GM12878 (cell line): ENCODE results near the gene LARGE1. TPM values are rescaled to one million over a fixed set of nuclear protein-coding genes. Genes with fewer than 3 reads are reported as not detected.

Experiments
- ATAC-seq: fragments of 200-7000 bp; cut with Tn5 transposase; 3 replicates; pipeline ENCODE4 v1.9.1; 2020; ENCODE audit warnings: mild to moderate bottlenecking, moderate library complexity
- BruUV-seq: library from RNA; stranded (reverse); fragments of 400-500 nt; replicated peaks from 2 replicates; lab custom pipeline; 2021; lab: Mats Ljungman, UMichigan
- CTCF ChIA-PET: fragments of 300-600 bp; sonication (Branson Sonifier 250); formaldehyde crosslinking; extraction: SDS; loops from one replicate; lab custom pipeline; 2021; ENCODE audit warnings: inconsistent platforms; lab: Yijun Ruan, JAX
- POLR2A ChIA-PET: fragments of 350-600 bp; formaldehyde crosslinking; extraction: SDS; loops from one replicate; lab custom pipeline; 2021; ENCODE audit warnings: inconsistent platforms; lab: Charles Lee
- RAD21 ChIA-PET: fragments of 300-600 bp; sonication (Branson Sonifier 250); formaldehyde crosslinking; loops from one replicate; lab custom pipeline; 2023; ENCODE audit warnings: antibody characterized with exemption; ENCODE audit not compliant: unreplicated experiment; lab: Charles Lee
- SMC1A ChIA-PET: fragments of 300-600 bp; sonication (Branson Sonifier 250); formaldehyde crosslinking; loops from one replicate; lab custom pipeline; 2023; ENCODE audit not compliant: unreplicated experiment, uncharacterized antibody; lab: Charles Lee
- DNase-seq: peaks from one replicate; pipeline ENCODE4 v3.0.0-alpha.2; 2011; ENCODE audit warnings: low read depth, low spot score
- FAIRE-seq: peaks from 3 replicates; lab custom pipeline; 2011; peaks lifted over from hg19 to GRCh38; lab: Jason Lieb, UNC
- H2AFZ ChIP-seq: 2 replicates; pipeline ENCODE4 v1.6.0; 2011; ENCODE audit warnings: low read depth, low read length, control low read depth; ENCODE audit not compliant: control insufficient read depth
- H3K27ac ChIP-seq: 2 replicates; pipeline ENCODE4 v1.5.1; 2011; ENCODE audit warnings: control low read depth; ENCODE audit not compliant: control insufficient read depth, insufficient read depth
- H3K27me3 ChIP-seq, 2 experiments: replicated peaks in 1 of 2; 2 replicates each; pipeline versions ENCODE4 v1.6.0 to v1.6.1; 2011; ENCODE audit warnings: low read length in 1 of 2; ENCODE audit not compliant: control insufficient read depth in 2 of 2, insufficient read depth in 2 of 2
- H3K36me3 ChIP-seq, 2 experiments: 2 replicates each; pipeline ENCODE4 v1.5.1; 2011; ENCODE audit warnings: low read length in 1 of 2; ENCODE audit not compliant: control insufficient read depth in 2 of 2, insufficient read depth in 2 of 2
- H3K4me1 ChIP-seq: 2 replicates; pipeline ENCODE4 v1.6.1; 2011; ENCODE audit warnings: mild to moderate bottlenecking, low read length, moderate library complexity, mixed read lengths; ENCODE audit not compliant: control insufficient read depth, insufficient read depth
- H3K4me2 ChIP-seq: 2 replicates; pipeline ENCODE4 v1.6.0; 2011; ENCODE audit warnings: control low read depth; ENCODE audit not compliant: control insufficient read depth, insufficient read depth
- H3K4me3 ChIP-seq: fragments of 200-600 bp; sonication (generic); 2 replicates; pipeline ENCODE4 v1.5.1; 2016
- H3K79me2 ChIP-seq: 2 replicates; pipeline ENCODE4 v1.6.0; 2011; ENCODE audit warnings: low read length; ENCODE audit not compliant: control insufficient read depth, insufficient read depth
- H3K9ac ChIP-seq: 2 replicates; pipeline ENCODE4 v1.8.0; 2011; ENCODE audit warnings: low read length, control low read depth, mixed read lengths; ENCODE audit not compliant: control insufficient read depth, insufficient read depth
- H3K9me3 ChIP-seq: replicated peaks from 3 replicates; pipeline ENCODE4 v1.5.1; 2011; ENCODE audit warnings: mild to moderate bottlenecking, low read length; ENCODE audit not compliant: control insufficient read depth, insufficient read depth
- H4K20me1 ChIP-seq: 2 replicates; pipeline ENCODE4 v1.6.0; 2011; ENCODE audit not compliant: control insufficient read depth, insufficient read depth
- ASH2L ChIP-seq: fragments of 300-600, 200-600 bp; sonication (generic); IDR thresholded peaks from 2 replicates; pipeline ENCODE4 v1.6.1; 2017; ENCODE audit warnings: low read depth, mild to moderate bottlenecking, borderline replicate concordance
- BHLHE40 ChIP-seq, 2 experiments: fragments of 450-650 bp in 1 of 2; IDR thresholded peaks; 2 replicates each; pipeline ENCODE4 v1.6.1; 2011 to 2017; ENCODE audit warnings: low read depth in 2 of 2, borderline replicate concordance in 1 of 2, improper control_type of control experiment in 1 of 2, low read length in 1 of 2, mild to moderate bottlenecking in 1 of 2
- CHD1 ChIP-seq: IDR thresholded peaks from 2 replicates; pipeline ENCODE4 v1.6.1; 2012; ENCODE audit warnings: low read depth, low read length, improper control_type of control experiment
- CHD2 ChIP-seq: IDR thresholded peaks from 2 replicates; pipeline ENCODE4 v1.6.1; 2011; ENCODE audit warnings: low read depth, low read length, improper control_type of control experiment, borderline replicate concordance
- JUNB ChIP-seq: IDR thresholded peaks from 2 replicates; pipeline ENCODE4 v1.6.1; 2016; ENCODE audit warnings: antibody characterized with exemption, mild to moderate bottlenecking
- MEF2B ChIP-seq: fragments of 450-650 bp; IDR thresholded peaks from 2 replicates; pipeline ENCODE4 v1.6.1; 2018; ENCODE audit warnings: mild to moderate bottlenecking, moderate library complexity; ENCODE audit not compliant: partially characterized antibody, poor library complexity, severe bottlenecking
- MTA3 ChIP-seq: IDR thresholded peaks from 2 replicates; pipeline ENCODE4 v1.6.1; 2012; ENCODE audit warnings: low read length, inconsistent platforms, borderline replicate concordance
- NKRF ChIP-seq: fragments of 450-650 bp; conservative IDR thresholded peaks from 2 replicates; pipeline ENCODE4 v1.6.1; 2017; ENCODE audit warnings: mild to moderate bottlenecking, moderate library complexity
- POLR2AphosphoS5 ChIP-seq: IDR thresholded peaks from 2 replicates; pipeline ENCODE4 v1.6.1; 2011; ENCODE audit warnings: mild to moderate bottlenecking, low read length, inconsistent platforms
- RFX5 ChIP-seq: IDR thresholded peaks from 2 replicates; pipeline ENCODE4 v1.6.1; 2011; ENCODE audit warnings: low read depth, low read length, improper control_type of control experiment
- SMARCA5 ChIP-seq: fragments of 450-650 bp; IDR thresholded peaks from 2 replicates; pipeline ENCODE4 v1.6.1; 2017; ENCODE audit warnings: mild to moderate bottlenecking
- STAT1 ChIP-seq: fragments of 450-650 bp; conservative IDR thresholded peaks from 2 replicates; pipeline ENCODE4 v1.6.1; 2014; ENCODE audit warnings: antibody characterized with exemption, mild to moderate bottlenecking
- SUPT20H ChIP-seq: IDR thresholded peaks from 2 replicates; pipeline ENCODE4 v1.6.1; 2011; ENCODE audit warnings: low read depth, mild to moderate bottlenecking, low read length, moderate library complexity, borderline replicate concordance; ENCODE audit not compliant: control insufficient read depth
- TCF7 ChIP-seq: IDR thresholded peaks from 2 replicates; pipeline ENCODE4 v1.6.1; 2014; ENCODE audit warnings: antibody characterized with exemption, borderline replicate concordance
- ZNF207 ChIP-seq: fragments of 450-650 bp; IDR thresholded peaks from 2 replicates; pipeline ENCODE4 v1.6.1; 2014; ENCODE audit warnings: antibody characterized with exemption, mild to moderate bottlenecking, borderline replicate concordance
- WGBS: methylation state at CpG from one replicate; pipeline ENCODE4 v1.1.6; 2016; ENCODE audit warnings: low lambda C conversion rate; ENCODE audit not compliant: insufficient replicate concordance, insufficient coverage; ENCODE audit errors: missing lambda C conversion rate; 5-methylcytosine and 5-hydroxymethylcytosine counted together
- in situ Hi-C: fragments of 300-500 bp; cut with MboI; formaldehyde crosslinking; loops from 9 replicates; pipeline ENCODE4 v1.14.3; 2018; ENCODE audit warnings: mixed read lengths
- intact Hi-C: fragments of 100-400 bp; cut with micrococcal nuclease; formaldehyde crosslinking; loops from one replicate; pipeline ENCODE4 v1.14.2; 2022; ENCODE audit not compliant: unreplicated experiment
- polyA plus RNA-seq, 11 experiments: library from polyadenylated mRNA; depleted of rRNA in 4 of 11; unstranded in 6 of 11; stranded (reverse) in 5 of 11; fragments of >200 nt; fragmentation: Nextera tagmentation in 4 of 11; fragmentation: Illumina TruSeq in 1 of 11; extraction: Ambion mirVana in 4 of 11; extraction: Trizol in 1 of 11; gene quantifications; 1 replicate in 1 of 11; 2 replicates in 10 of 11; pipeline versions ENCODE4 v1.2.1 to v1.2.3, GENCODE V29; 2011 to 2016; ENCODE audit warnings: inconsistent platforms in 2 of 11, missing spikeins in 2 of 11, low read depth in 1 of 11
- total RNA-seq, 4 experiments: library from RNA; depleted of rRNA in 3 of 4; stranded (reverse); fragments of >200 nt in 3 of 4; fragmentation: Illumina TruSeq in 1 of 4; extraction: Trizol in 1 of 4; gene quantifications; 2 replicates each; pipeline versions ENCODE4 v1.2.1 to v1.2.3, GENCODE V29; 2013 to 2021
- TF ChIP-seq, protein P1 (sequence below), 3 experiments: IDR thresholded peaks in 2 of 3; conservative IDR thresholded peaks in 1 of 3; 2 replicates each; pipeline ENCODE4 v1.5.1; 2011; ENCODE audit warnings: low read depth in 3 of 3, low read length in 3 of 3, mild to moderate bottlenecking in 3 of 3, control low read depth in 2 of 3, moderate library complexity in 2 of 3, inconsistent platforms in 1 of 3, mixed read lengths in 1 of 3; ENCODE audit not compliant: control insufficient read depth in 2 of 3, insufficient read depth in 1 of 3; ENCODE audit errors: extremely low read depth in 1 of 3
- TF ChIP-seq, protein P2 (sequence below): fragments of 450-650 bp; IDR thresholded peaks from 2 replicates; pipeline ENCODE4 v1.6.1; 2017; ENCODE audit warnings: mild to moderate bottlenecking
- TF ChIP-seq, protein P3 (sequence below): IDR thresholded peaks from 2 replicates; pipeline ENCODE4 v1.6.1; 2011; ENCODE audit warnings: borderline replicate concordance, low read depth, mild to moderate bottlenecking, moderate library complexity, low read length; ENCODE audit not compliant: insufficient read depth, poor library complexity, severe bottlenecking

Gene LARGE1
- total and polyA plus RNA-seq, 10 of the 15 experiments (the other 5 are each of a cell fraction or from before 2014, with no cell fraction given): 3.2 to 41.4 (median 17.3) TPM

- WGBS: 96% methylated on average over 3 of the region's 3 CpGs
- no peak for TF ChIP-seq ASH2L
- TF ChIP-seq CHD1: no peak
- no peak for TF ChIP-seq SMARCA5
- TF ChIP-seq JUNB: no peak
- no peak for TF ChIP-seq POLR2AphosphoS5
- TF ChIP-seq TCF7: no peak
- no peak for TF ChIP-seq BHLHE40 (IDR thresholded peaks at IDR 0.05; ENCODE audit: borderline replicate concordance in 1 of 2, low read depth in 2 of 2, low read length in 1 of 2)
- TF ChIP-seq STAT1: no peak
- TF ChIP-seq, protein P1, sequence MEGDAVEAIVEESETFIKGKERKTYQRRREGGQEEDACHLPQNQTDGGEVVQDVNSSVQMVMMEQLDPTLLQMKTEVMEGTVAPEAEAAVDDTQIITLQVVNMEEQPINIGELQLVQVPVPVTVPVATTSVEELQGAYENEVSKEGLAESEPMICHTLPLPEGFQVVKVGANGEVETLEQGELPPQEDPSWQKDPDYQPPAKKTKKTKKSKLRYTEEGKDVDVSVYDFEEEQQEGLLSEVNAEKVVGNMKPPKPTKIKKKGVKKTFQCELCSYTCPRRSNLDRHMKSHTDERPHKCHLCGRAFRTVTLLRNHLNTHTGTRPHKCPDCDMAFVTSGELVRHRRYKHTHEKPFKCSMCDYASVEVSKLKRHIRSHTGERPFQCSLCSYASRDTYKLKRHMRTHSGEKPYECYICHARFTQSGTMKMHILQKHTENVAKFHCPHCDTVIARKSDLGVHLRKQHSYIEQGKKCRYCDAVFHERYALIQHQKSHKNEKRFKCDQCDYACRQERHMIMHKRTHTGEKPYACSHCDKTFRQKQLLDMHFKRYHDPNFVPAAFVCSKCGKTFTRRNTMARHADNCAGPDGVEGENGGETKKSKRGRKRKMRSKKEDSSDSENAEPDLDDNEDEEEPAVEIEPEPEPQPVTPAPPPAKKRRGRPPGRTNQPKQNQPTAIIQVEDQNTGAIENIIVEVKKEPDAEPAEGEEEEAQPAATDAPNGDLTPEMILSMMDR (IDR thresholded peaks at IDR 0.05 in 2 of 3, conservative IDR thresholded peaks at IDR 0.05 in 1 of 3; ENCODE audit: control insufficient read depth in 2 of 3, extremely low read depth in 1 of 3, insufficient read depth in 1 of 3, low read depth in 3 of 3, low read length in 3 of 3): no peak
- no peak for TF ChIP-seq MTA3
- no peak for TF ChIP-seq MEF2B
- TF ChIP-seq SUPT20H: no peak
- TF ChIP-seq NKRF: no peak
- TF ChIP-seq, protein P2, sequence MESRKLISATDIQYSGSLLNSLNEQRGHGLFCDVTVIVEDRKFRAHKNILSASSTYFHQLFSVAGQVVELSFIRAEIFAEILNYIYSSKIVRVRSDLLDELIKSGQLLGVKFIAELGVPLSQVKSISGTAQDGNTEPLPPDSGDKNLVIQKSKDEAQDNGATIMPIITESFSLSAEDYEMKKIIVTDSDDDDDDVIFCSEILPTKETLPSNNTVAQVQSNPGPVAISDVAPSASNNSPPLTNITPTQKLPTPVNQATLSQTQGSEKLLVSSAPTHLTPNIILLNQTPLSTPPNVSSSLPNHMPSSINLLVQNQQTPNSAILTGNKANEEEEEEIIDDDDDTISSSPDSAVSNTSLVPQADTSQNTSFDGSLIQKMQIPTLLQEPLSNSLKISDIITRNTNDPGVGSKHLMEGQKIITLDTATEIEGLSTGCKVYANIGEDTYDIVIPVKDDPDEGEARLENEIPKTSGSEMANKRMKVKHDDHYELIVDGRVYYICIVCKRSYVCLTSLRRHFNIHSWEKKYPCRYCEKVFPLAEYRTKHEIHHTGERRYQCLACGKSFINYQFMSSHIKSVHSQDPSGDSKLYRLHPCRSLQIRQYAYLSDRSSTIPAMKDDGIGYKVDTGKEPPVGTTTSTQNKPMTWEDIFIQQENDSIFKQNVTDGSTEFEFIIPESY: no peak
- TF ChIP-seq, protein P3, sequence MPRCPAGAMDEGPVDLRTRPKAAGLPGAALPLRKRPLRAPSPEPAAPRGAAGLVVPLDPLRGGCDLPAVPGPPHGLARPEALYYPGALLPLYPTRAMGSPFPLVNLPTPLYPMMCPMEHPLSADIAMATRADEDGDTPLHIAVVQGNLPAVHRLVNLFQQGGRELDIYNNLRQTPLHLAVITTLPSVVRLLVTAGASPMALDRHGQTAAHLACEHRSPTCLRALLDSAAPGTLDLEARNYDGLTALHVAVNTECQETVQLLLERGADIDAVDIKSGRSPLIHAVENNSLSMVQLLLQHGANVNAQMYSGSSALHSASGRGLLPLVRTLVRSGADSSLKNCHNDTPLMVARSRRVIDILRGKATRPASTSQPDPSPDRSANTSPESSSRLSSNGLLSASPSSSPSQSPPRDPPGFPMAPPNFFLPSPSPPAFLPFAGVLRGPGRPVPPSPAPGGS: no peak
- no peak for TF ChIP-seq RFX5
- no peak for TF ChIP-seq CHD2
- no peak for TF ChIP-seq ZNF207
Observed at GRCh38 chr22:33658775-33659174, 261.5 kb downstream of the LARGE1 start.

More at GRCh38 chr22:33658775-33659174, 261.5 kb downstream of the LARGE1 start:
- ChIA-PET POLR2A (no interaction called here), SMC1A (no interaction called here), RAD21 (no interaction called here), CTCF (no interaction called here)
- intact Hi-C loops: no loop called here
- Histone ChIP-seq H3K9ac (no peak overlapping the region), H3K4me1 (no peaks in the 10 kb centered on the region), H3K27me3 (no peaks in the 10 kb centered on the region), H3K79me2 (no peaks in the 10 kb centered on the region), H3K4me3 (no peak overlapping the region), H4K20me1 (no peaks in the 10 kb centered on the region), H3K27ac (no peak overlapping the region), H2AFZ (no peak overlapping the region), H3K9me3 (no peaks in the 10 kb centered on the region; the same call in 2 of the 3 replicates), H3K36me3 (no peaks in the 10 kb centered on the region), H3K4me2 (no peak overlapping the region)
- in situ Hi-C loops: no loop called here
- ATAC-seq (no peak), DNase-seq (no peak), FAIRE-seq (no peak)
- BruUV-seq: no TSS peak
